Colonic mucosa (tissue), 4 donors: ENCODE measurements around the gene SNRPA. TPM values are rescaled to one million over a fixed set of nuclear protein-coding genes. Genes with fewer than 3 reads are reported as not detected.
A peak's percentile ranks its signal among the peaks of the same experiment; 100 is the strongest.

Source experiments
- DNase-seq: peaks from one replicate; pipeline ENCODE4 v3.0.0-alpha.2; 2020
- H3K27ac ChIP-seq: fragments of 200-600 bp; one replicate; pipeline ENCODE4 v1.8.0; 2021
- H3K27me3 ChIP-seq: fragments of 200-600 bp; one replicate; pipeline ENCODE4 v1.8.0; 2021
- H3K36me3 ChIP-seq: fragments of 200-600 bp; one replicate; pipeline ENCODE4 v1.8.0; 2021
- H3K4me1 ChIP-seq: fragments of 200-600 bp; one replicate; pipeline ENCODE4 v1.8.0; 2021; ENCODE audit warnings: mild to moderate bottlenecking
- H3K4me3 ChIP-seq: fragments of 200-600 bp; one replicate; pipeline ENCODE4 v1.8.0; 2021
- H3K9ac ChIP-seq, 2 donors: one replicate each; pipeline ENCODE4 v1.7.0; 2013; ENCODE audit warnings: control low read depth in 2 of 2, low read depth in 2 of 2, low read length in 2 of 2
- H3K9me3 ChIP-seq: fragments of 200-600 bp; one replicate; pipeline ENCODE4 v1.8.0; 2021
- CTCF ChIP-seq: fragments of 200-600 bp; IDR thresholded peaks from one replicate; pipeline ENCODE4 v1.8.0; 2022; ENCODE audit warnings: antibody characterized with exemption, mild to moderate bottlenecking
- intact Hi-C: fragments of 100-400 bp; cut with DNase I; formaldehyde crosslinking; loops from one replicate; pipeline ENCODE4 v1.14.1; 2022
- total RNA-seq, 2 donors: library from RNA; stranded (reverse); fragmentation: NEBNext Ultra II Directional in 1 of 2; extraction: Animal tissue kit (Norgen Biotek cat#: 25700) in 1 of 2; gene quantifications; one replicate each; pipeline ENCODE4 v1.2.1, GENCODE V29; 2021
- donor health status: healthy.
- donor health status: DM: no; HTN: no; CAD: no.
- donor health status: DM: no; HTN: no; CAD: no.

SNRPA gene
- total RNA-seq, 2 donors from 2014 or later, result 56.0 to 126 TPM

GRCh38 chr19:40743926-40744325 lies 7.1 kb upstream of the SNRPA start:
- Histone ChIP-seq H3K4me1 (no peaks in the 10 kb centered on the region), H3K36me3 (no peaks in the 10 kb centered on the region), H3K4me3 (no peak overlapping the region), H3K9me3 (no peaks in the 10 kb centered on the region), H3K27me3 (no peaks in the 10 kb centered on the region), H3K9ac (no peak overlapping the region), H3K27ac (no peak overlapping the region)
- no peak for TF ChIP-seq CTCF
- DNase-seq, result no peak
- intact Hi-C loops, result no loop called here

- Histone ChIP-seq H3K27me3 (no peaks in the 10 kb centered on the region), H3K4me3 (no peak overlapping the region), H3K36me3 (no peaks in the 10 kb centered on the region), H3K9ac (no peak overlapping the region), H3K4me1 (peaks cover 5% of the 10 kb centered on the region), H3K27ac (no peak overlapping the region), H3K9me3 (no peaks in the 10 kb centered on the region)
- TF ChIP-seq CTCF, result no peak
- no peak for DNase-seq
- intact Hi-C loops, result no loop called here
Measured at GRCh38 chr19:40744554-40745401, 6.2 kb upstream of the SNRPA start.

- H3K27ac ChIP-seq, result no peak overlapping the region
- no peak for DNase-seq
- H3K36me3 ChIP-seq, result no peaks in the 10 kb centered on the region
- no peaks in the 10 kb centered on the region for H3K27me3 ChIP-seq
- H3K9me3 ChIP-seq, result no peaks in the 10 kb centered on the region
- H3K4me3 ChIP-seq, result no peak overlapping the region
- no peak for TF ChIP-seq CTCF
- no peak overlapping the region for H3K9ac ChIP-seq
- intact Hi-C loops, result no loop called here
- H3K4me1 ChIP-seq, result peaks cover 5% of the 10 kb centered on the region
Measured at GRCh38 chr19:40745402-40745780, 5.6 kb upstream of the SNRPA start.

DNA sequence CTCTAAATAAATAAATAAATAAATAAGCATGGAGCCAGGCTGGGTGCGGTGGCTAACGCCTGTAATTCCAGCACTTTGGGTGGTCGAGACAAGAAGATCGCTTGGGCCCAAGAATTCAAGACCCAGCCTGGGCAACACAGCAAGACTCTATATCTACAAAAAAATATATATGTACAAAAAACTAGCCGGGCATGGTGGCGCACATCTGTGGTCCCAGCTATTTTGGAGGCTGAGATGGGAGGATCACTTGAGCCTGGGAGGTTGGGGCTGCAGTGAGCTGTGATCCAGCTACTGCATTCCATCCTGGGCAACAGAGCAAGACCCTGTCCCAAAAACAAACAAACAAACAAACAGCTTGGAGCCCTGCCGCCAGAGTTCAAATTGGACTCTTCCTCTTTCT lies 3.5 kb upstream of the SNRPA start:
- no peaks in the 10 kb centered on the region for H3K9me3 ChIP-seq
- no peaks in the 10 kb centered on the region for H3K36me3 ChIP-seq
- H3K9ac ChIP-seq, result no peak overlapping the region
- H3K27ac ChIP-seq, result no peak overlapping the region
- TF ChIP-seq CTCF, result no peak
- H3K27me3 ChIP-seq, result no peaks in the 10 kb centered on the region
- H3K4me1 ChIP-seq, result peaks cover 5% of the 10 kb centered on the region
- H3K4me3 ChIP-seq, result no peak overlapping the region
- no peak for DNase-seq
- intact Hi-C loops, result no loop called here

DNA sequence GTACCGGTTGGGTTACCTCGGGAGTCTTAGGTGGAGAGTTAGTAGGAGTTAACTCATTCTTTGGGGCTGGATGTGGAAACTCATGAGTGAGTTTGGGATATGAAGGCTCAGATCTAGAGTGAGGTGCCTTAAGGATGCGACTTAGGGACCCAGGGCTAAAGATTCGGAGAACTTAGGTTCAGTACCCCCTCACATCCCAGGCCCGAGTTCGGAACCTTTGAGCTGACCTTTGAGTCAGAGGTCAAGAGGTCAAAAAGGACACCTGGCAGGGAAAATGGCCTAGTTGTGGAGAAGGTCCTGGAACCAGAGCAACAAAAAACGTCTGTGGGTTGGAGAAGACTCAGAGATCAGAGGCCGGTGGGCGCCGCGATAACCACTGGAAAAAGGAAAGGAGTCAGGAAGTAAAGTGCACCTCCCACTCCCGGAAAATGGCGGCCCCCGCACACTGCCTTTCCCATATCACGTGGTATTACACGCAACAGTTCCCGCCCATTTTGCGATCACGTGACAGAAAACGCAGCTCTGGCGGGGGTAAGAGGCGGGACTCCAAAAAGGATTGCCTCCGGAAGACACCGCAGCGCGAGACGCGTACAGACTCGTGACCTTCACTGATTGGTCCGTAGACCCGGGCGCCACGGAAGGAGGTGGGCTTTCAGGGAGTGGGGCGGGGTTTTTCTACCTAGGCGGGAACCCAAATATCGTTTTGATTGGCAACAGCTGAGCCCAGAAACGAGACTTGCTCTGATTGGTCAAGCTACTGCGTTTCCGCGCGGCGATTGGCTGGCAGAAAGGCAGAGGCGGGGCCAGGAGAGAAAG lies 737 bp upstream of the SNRPA start, which contains the start of gene ACTMAP:
Gene ACTMAP (minus strand): TSS at position 420 of the 816 bp plus-strand sequence. CDS start 674 bp downstream, outside the sequence.
- no peak for TF ChIP-seq CTCF
- H3K4me1 ChIP-seq, result peaks cover 11% of the 10 kb centered on the region
- H3K36me3 ChIP-seq, result no peaks in the 10 kb centered on the region
- peak; percentile 100 for DNase-seq
- H3K27me3 ChIP-seq, result no peaks in the 10 kb centered on the region
- no peaks in the 10 kb centered on the region for H3K9me3 ChIP-seq
- peak within 1 kb of the TSS; percentile 88 for H3K27ac ChIP-seq
- intact Hi-C loops, result no loop called here
- H3K9ac ChIP-seq, result peak within 1 kb of the TSS; percentile 72 to 98
- H3K4me3 ChIP-seq, result peak within 1 kb of the TSS; percentile 51
